DND-41 (cell line): Measurements from ENCODE around the gene EFNA3.

ENCODE experiments used
- ATAC-seq: fragments of 200-7000 bp; cut with Tn5 transposase; 3 replicates; pipeline ENCODE4 v1.9.1; 2021; ENCODE audit warnings: low read depth; ENCODE audit not compliant: insufficient read depth
- DNase-seq: peaks from one replicate; pipeline ENCODE4 v3.0.0-alpha.2; 2020
- H2AFZ ChIP-seq: 2 replicates; pipeline ENCODE4 v1.6.0; 2012; ENCODE audit warnings: low read depth, low read length
- H3K27ac ChIP-seq: 2 replicates; pipeline ENCODE4 v1.5.1; 2012; ENCODE audit warnings: low read length, inconsistent platforms
- H3K27me3 ChIP-seq: fragments of 200-600 bp; sonication (generic); 2 replicates; pipeline ENCODE4 v1.6.0; 2012; ENCODE audit warnings: low read length, mild to moderate bottlenecking, inconsistent platforms; ENCODE audit not compliant: insufficient read depth, poor library complexity
- H3K36me3 ChIP-seq: 2 replicates; pipeline ENCODE4 v1.5.1; 2012; ENCODE audit warnings: low read length, inconsistent platforms; ENCODE audit not compliant: insufficient read depth
- H3K4me1 ChIP-seq: 2 replicates; pipeline ENCODE4 v1.5.1; 2012; ENCODE audit warnings: mild to moderate bottlenecking, low read length; ENCODE audit not compliant: insufficient read depth
- H3K4me2 ChIP-seq: 2 replicates; pipeline ENCODE4 v1.6.0; 2012; ENCODE audit warnings: mild to moderate bottlenecking, moderate library complexity, low read length, inconsistent platforms; ENCODE audit not compliant: insufficient read depth
- H3K4me3 ChIP-seq, 2 experiments: fragments of 200-600 bp in 1 of 2; shearing (Covaris generic) in 1 of 2; 2 replicates each; pipeline ENCODE4 v1.5.1; 2012 to 2016; ENCODE audit warnings: inconsistent platforms in 2 of 2, low read length in 2 of 2, mild to moderate bottlenecking in 2 of 2, low read depth in 1 of 2, moderate library complexity in 1 of 2
- H3K79me2 ChIP-seq: 2 replicates; pipeline ENCODE4 v1.6.0; 2012; ENCODE audit warnings: low read length, inconsistent platforms; ENCODE audit not compliant: insufficient read depth
- H3K9ac ChIP-seq: 2 replicates; pipeline ENCODE4 v1.6.0; 2012; ENCODE audit warnings: low read depth, mild to moderate bottlenecking, inconsistent platforms, low read length, moderate library complexity
- H3K9me3 ChIP-seq: 2 replicates; pipeline ENCODE4 v1.5.1; 2012; ENCODE audit warnings: low read length, moderate library complexity, mild to moderate bottlenecking, inconsistent platforms; ENCODE audit not compliant: insufficient read depth, severe bottlenecking
- H4K20me1 ChIP-seq: 2 replicates; pipeline ENCODE4 v1.6.0; 2012; ENCODE audit warnings: low read length; ENCODE audit not compliant: insufficient read depth
- EZH2 ChIP-seq: IDR thresholded peaks from 3 replicates; pipeline ENCODE4 v1.6.1; 2012; ENCODE audit warnings: borderline replicate concordance, low read depth, mild to moderate bottlenecking, moderate library complexity, low read length, inconsistent platforms; ENCODE audit not compliant: severe bottlenecking
- TF ChIP-seq, protein P1 (sequence below): IDR thresholded peaks from 2 replicates; pipeline ENCODE4 v1.5.1; 2012; ENCODE audit warnings: borderline replicate concordance, low read length, moderate library complexity, mild to moderate bottlenecking; ENCODE audit not compliant: poor library complexity, severe bottlenecking; ENCODE audit errors: extremely low read depth

Gene EFNA3

DNA sequence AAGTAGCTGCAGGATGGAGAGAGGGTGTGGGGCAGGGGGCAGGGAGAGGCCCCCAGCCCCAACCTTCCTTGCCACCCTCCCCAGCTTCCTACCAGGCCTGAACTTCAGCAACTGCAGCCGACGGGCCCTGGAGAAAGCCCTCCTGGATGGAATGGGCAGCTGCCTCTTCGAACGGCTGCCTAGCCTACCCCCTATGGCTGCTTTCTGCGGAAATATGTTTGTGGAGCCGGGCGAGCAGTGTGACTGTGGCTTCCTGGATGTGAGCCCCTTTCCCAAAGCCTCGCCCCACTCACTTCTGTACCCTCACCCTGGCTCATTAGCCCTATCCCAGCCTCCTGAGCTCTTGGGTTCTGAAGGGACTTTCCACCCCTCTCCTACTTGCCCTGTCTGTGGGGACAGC is 21.5 kb upstream of the EFNA3 start:
- no peaks in the 10 kb centered on the region for H3K36me3 ChIP-seq
- peaks cover 7% of the 10 kb centered on the region for H3K4me1 ChIP-seq
- no peaks in the 10 kb centered on the region for H3K79me2 ChIP-seq
- TF ChIP-seq, protein P1, sequence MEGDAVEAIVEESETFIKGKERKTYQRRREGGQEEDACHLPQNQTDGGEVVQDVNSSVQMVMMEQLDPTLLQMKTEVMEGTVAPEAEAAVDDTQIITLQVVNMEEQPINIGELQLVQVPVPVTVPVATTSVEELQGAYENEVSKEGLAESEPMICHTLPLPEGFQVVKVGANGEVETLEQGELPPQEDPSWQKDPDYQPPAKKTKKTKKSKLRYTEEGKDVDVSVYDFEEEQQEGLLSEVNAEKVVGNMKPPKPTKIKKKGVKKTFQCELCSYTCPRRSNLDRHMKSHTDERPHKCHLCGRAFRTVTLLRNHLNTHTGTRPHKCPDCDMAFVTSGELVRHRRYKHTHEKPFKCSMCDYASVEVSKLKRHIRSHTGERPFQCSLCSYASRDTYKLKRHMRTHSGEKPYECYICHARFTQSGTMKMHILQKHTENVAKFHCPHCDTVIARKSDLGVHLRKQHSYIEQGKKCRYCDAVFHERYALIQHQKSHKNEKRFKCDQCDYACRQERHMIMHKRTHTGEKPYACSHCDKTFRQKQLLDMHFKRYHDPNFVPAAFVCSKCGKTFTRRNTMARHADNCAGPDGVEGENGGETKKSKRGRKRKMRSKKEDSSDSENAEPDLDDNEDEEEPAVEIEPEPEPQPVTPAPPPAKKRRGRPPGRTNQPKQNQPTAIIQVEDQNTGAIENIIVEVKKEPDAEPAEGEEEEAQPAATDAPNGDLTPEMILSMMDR: no peak
- no peak for TF ChIP-seq EZH2
- H4K20me1 ChIP-seq: peaks cover 24% of the 10 kb centered on the region
- DNase-seq (no peak), ATAC-seq (no peak)
- peaks cover 11% of the 10 kb centered on the region for H3K27me3 ChIP-seq
- no peak overlapping the region for H3K9ac ChIP-seq
- H3K4me3 ChIP-seq: no peak overlapping the region
- no peak overlapping the region for H3K4me2 ChIP-seq
- no peaks in the 10 kb centered on the region for H3K9me3 ChIP-seq
- H2AFZ ChIP-seq: no peak overlapping the region
- no peak overlapping the region for H3K27ac ChIP-seq

DNA sequence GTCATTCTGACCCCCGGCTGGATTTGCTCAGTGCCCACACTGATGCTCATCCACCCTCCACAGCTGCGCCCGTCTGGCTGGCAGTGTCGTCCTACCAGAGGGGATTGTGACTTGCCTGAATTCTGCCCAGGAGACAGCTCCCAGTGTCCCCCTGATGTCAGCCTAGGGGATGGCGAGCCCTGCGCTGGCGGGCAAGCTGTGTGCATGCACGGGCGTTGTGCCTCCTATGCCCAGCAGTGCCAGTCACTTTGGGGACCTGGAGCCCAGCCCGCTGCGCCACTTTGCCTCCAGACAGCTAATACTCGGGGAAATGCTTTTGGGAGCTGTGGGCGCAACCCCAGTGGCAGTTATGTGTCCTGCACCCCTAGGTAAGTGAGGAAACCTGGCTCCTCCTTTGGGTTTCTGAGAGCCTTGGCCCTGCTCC is 20.8 kb upstream of the EFNA3 start:
- no peak overlapping the region for H2AFZ ChIP-seq
- DNase-seq (no peak), ATAC-seq (no peak)
- no peak overlapping the region for H3K4me3 ChIP-seq
- no peaks in the 10 kb centered on the region for H3K36me3 ChIP-seq
- H3K79me2 ChIP-seq: no peaks in the 10 kb centered on the region
- TF ChIP-seq EZH2: no peak
- TF ChIP-seq, protein P1: peak; percentile 9
- H3K4me1 ChIP-seq: peaks cover 13% of the 10 kb centered on the region
- H3K9me3 ChIP-seq: no peaks in the 10 kb centered on the region
- H3K27ac ChIP-seq: no peak overlapping the region
- peaks cover 27% of the 10 kb centered on the region for H4K20me1 ChIP-seq
- no peak overlapping the region for H3K9ac ChIP-seq
- H3K27me3 ChIP-seq: peaks cover 9% of the 10 kb centered on the region
- H3K4me2 ChIP-seq: no peak overlapping the region

DNA sequence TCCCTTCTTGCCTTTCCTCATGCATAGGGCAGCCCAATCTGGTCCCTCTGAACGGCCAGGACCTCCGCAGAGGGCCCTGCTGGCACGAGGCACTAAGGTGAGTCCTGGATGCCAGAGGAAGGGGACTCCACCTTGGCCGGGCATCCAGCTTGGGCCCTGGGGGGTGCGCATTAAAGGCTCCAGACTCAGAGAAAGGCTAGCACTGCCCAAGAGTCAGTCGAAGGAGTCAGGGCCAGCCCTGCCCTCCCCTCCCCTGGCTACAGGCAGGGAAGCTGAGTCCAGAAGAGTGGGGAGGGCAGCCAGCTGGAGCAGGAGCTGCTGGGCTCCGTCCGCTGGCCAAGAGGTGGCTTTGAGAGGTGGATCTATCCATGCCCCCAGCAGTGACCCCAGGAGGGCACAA is 17.9 kb upstream of the EFNA3 start:
- no peak for TF ChIP-seq EZH2
- TF ChIP-seq, protein P1: no peak

More for the DNA sequence above, 17.9 kb upstream of the EFNA3 start:
- Histone ChIP-seq H3K4me2 (no peak overlapping the region), H3K9me3 (no peaks in the 10 kb centered on the region), H3K9ac (no peak overlapping the region), H3K27ac (no peak overlapping the region), H3K4me1 (peaks cover 33% of the 10 kb centered on the region), H3K79me2 (peaks cover 3% of the 10 kb centered on the region), H2AFZ (no peak overlapping the region), H3K4me3 (no peak overlapping the region), H4K20me1 (peaks cover 40% of the 10 kb centered on the region), H3K27me3 (peaks cover 14% of the 10 kb centered on the region), H3K36me3 (no peaks in the 10 kb centered on the region; the same call in 1 of the 2 replicates)
- no peak for ATAC-seq
- no peak for DNase-seq
